ENCODE data around the gene MAGEF1. TPM values are rescaled to one million over a fixed set of nuclear protein-coding genes. Genes with fewer than 3 reads are reported as not detected.

MAGEF1 gene
- total RNA-seq, 2 donors from 2014 or later: 61.3 to 86.5 TPM

GRCh38 chr3:184683900-184684560 lies 27.8 kb downstream of the MAGEF1 start:
- 98 to 100% methylated on average over 10 to 12 of the region's 12 CpGs for WGBS, 2 experiments (ENCODE audit: insufficient coverage in 1 of 2, insufficient read length in 1 of 2)
- Histone ChIP-seq H3K4me3 (ENCODE audit: low read length) (no peak overlapping the region), H3K27ac (ENCODE audit: low read depth, low read length) (no peak overlapping the region), H3K9me3 (ENCODE audit: control insufficient read depth, low read length) (no peaks in the 10 kb centered on the region), H3K4me1 (ENCODE audit: control insufficient read depth, insufficient read depth, low read length) (peaks cover 14% of the 10 kb centered on the region), H3K27me3 (ENCODE audit: control insufficient read depth, insufficient read depth, low read length, poor library complexity, severe bottlenecking) (peaks cover 7% of the 10 kb centered on the region), H3K36me3 (ENCODE audit: control insufficient read depth, insufficient read depth, low read length) (no peaks in the 10 kb centered on the region), H3K9ac (ENCODE audit: extremely low read depth, low read length, poor library complexity, severe bottlenecking) (no peak overlapping the region)
- DNase-seq: peak; percentile 43
- no peaks in the 10 kb centered on the region for H3K36me3 Mint-ChIP-seq (ENCODE audit: low read depth)
- no peak overlapping the region for H3K4me3 Mint-ChIP-seq
- peaks cover 13% of the 10 kb centered on the region for H3K27me3 Mint-ChIP-seq (ENCODE audit: insufficient read depth)
- no peak for TF ChIP-seq CTCF (conservative IDR thresholded peaks at IDR 0.05)
- H3K27ac Mint-ChIP-seq: no peak overlapping the region
- peaks cover 10% of the 10 kb centered on the region for H3K9me3 Mint-ChIP-seq
- H3K4me1 Mint-ChIP-seq: peaks cover 22% of the 10 kb centered on the region

- Mint-ChIP-seq H3K36me3 (ENCODE audit: low read depth) (no peaks in the 10 kb centered on the region), H3K9me3 (peaks cover 10% of the 10 kb centered on the region), H3K4me3 (no peak overlapping the region), H3K27ac (no peak overlapping the region), H3K27me3 (ENCODE audit: insufficient read depth) (peaks cover 13% of the 10 kb centered on the region), H3K4me1 (peaks cover 24% of the 10 kb centered on the region)
- WGBS, 2 experiments (ENCODE audit: insufficient coverage in 1 of 2, insufficient read length in 1 of 2): 88 to 92% methylated on average over 4 to 5 of the region's 5 CpGs
- Histone ChIP-seq H3K4me1 (ENCODE audit: control insufficient read depth, insufficient read depth, low read length) (peaks cover 16% of the 10 kb centered on the region), H3K9me3 (ENCODE audit: control insufficient read depth, low read length) (no peaks in the 10 kb centered on the region), H3K27ac (ENCODE audit: low read depth, low read length) (no peak overlapping the region), H3K9ac (ENCODE audit: extremely low read depth, low read length, poor library complexity, severe bottlenecking) (no peak overlapping the region), H3K27me3 (ENCODE audit: control insufficient read depth, insufficient read depth, low read length, poor library complexity, severe bottlenecking) (peaks cover 7% of the 10 kb centered on the region), H3K36me3 (ENCODE audit: control insufficient read depth, insufficient read depth, low read length) (no peaks in the 10 kb centered on the region), H3K4me3 (ENCODE audit: low read length) (no peak overlapping the region)
- TF ChIP-seq CTCF (conservative IDR thresholded peaks at IDR 0.05): no peak
- no peak for DNase-seq
Observed at GRCh38 chr3:184683234-184683633, 28.6 kb downstream of the MAGEF1 start.

GRCh38 chr3:184682671-184683070 lies 29.2 kb downstream of the MAGEF1 start:
- Mint-ChIP-seq H3K36me3 (ENCODE audit: low read depth) (no peaks in the 10 kb centered on the region), H3K27ac (no peak overlapping the region), H3K9me3 (peaks cover 10% of the 10 kb centered on the region), H3K27me3 (ENCODE audit: insufficient read depth) (peaks cover 13% of the 10 kb centered on the region), H3K4me1 (peaks cover 28% of the 10 kb centered on the region), H3K4me3 (no peak overlapping the region)
- Histone ChIP-seq H3K36me3 (ENCODE audit: control insufficient read depth, insufficient read depth, low read length) (no peaks in the 10 kb centered on the region), H3K9ac (ENCODE audit: extremely low read depth, low read length, poor library complexity, severe bottlenecking) (no peak overlapping the region), H3K4me1 (ENCODE audit: control insufficient read depth, insufficient read depth, low read length) (peaks cover 21% of the 10 kb centered on the region), H3K4me3 (ENCODE audit: low read length) (no peak overlapping the region), H3K27ac (ENCODE audit: low read depth, low read length) (no peak overlapping the region), H3K27me3 (ENCODE audit: control insufficient read depth, insufficient read depth, low read length, poor library complexity, severe bottlenecking) (peaks cover 7% of the 10 kb centered on the region), H3K9me3 (ENCODE audit: control insufficient read depth, low read length) (no peaks in the 10 kb centered on the region)
- 95 to 100% methylated on average over 9 to 11 of the region's 11 CpGs for WGBS, 2 experiments (ENCODE audit: insufficient coverage in 1 of 2, insufficient read length in 1 of 2)
- TF ChIP-seq CTCF (conservative IDR thresholded peaks at IDR 0.05): no peak
- no peak for DNase-seq
